GM19463 (cell line): ENCODE data around the gene SMAD3.
"Not testable (repeated sequence)": the region's sequence is repeated elsewhere in the genome, so short reads cannot be mapped to it uniquely, and the experiment has no call there.

Source experiments
- ATAC-seq: cut with Tn5 transposase; IDR thresholded peaks from one replicate; pipeline ENCODE4 v1.9.1; 2021; ENCODE audit warnings: mild to moderate bottlenecking, moderate library complexity; ENCODE audit not compliant: unreplicated experiment

Gene SMAD3

DNA sequence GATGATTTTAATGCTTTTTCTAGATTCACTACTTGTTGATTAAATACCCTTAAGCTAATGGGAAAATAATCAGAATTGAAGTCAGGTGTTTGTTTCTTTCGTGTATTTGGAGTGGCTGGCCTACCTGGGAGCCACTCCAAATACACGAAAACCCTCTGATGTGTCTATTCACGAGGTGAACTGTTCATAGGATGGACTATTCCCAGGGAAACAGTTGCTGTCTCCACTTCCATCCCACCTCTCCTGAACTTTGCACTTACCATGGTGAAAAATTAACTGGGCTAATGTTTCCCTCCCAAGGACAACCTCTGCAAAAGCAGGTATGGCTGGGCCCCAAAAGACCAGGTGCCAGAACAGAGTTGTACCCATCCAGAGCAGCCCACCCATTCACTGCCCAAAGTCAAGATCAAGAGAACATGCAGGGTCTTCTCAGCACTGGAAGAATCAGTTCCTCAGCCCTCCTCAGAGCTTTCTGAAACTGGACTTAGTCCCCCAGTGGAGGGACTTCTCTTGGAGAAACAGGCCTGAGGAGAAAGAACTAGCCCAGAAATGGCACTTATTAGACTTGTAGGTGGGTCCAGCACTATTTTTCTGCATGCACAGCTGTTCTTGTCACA, 2.9 kb upstream of the SMAD3 start:
- no peak for ATAC-seq

GRCh38 chr15:67063689-67064606, 1.5 kb upstream of the SMAD3 start:
- no peak for ATAC-seq

DNA sequence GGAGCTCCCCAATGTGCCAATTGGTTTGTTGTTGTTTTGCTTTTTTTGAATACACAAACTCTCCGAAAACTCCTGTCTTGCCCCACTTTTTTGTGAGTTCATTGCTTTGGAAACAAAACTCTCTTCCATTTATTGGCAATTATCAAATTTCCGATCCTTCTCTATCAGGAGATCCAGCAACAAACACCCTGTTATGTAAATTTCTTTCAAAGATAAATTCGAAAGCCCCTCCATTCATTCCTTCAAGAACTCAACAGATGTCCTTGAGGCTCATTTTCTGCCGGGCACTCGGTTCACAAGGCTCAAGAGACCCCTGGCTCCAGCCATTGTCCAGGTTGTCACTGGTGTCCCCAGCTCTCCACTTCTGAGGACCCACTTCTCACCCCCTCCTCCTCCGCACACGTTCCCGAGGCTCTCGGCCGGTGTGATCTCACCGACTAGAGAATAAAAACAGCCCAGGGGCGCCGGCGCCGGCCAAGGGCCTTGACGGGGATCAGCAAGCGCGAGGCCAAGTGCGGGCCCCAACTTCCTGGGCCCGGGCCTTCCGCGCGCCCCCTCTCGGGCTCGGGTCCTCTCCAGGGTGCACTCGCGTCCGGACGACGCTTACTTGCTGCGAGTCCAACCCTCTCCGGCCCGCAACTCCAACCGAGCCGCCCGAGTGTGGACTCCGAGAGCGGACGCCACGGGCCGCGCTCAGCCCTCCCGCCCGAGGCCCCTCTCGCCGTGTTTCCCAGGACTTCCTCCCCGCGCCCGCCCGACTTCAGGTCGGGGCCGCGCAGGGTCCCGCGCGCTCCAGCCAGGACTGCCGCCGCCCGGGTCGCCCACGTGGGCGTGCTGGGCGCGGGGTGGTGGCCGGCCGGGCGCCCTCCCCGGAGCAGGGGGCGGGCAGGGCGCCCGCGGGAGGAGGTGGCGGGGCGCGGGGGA, 533 bp upstream of the SMAD3 start:
- ATAC-seq = peak; percentile 21

DNA sequence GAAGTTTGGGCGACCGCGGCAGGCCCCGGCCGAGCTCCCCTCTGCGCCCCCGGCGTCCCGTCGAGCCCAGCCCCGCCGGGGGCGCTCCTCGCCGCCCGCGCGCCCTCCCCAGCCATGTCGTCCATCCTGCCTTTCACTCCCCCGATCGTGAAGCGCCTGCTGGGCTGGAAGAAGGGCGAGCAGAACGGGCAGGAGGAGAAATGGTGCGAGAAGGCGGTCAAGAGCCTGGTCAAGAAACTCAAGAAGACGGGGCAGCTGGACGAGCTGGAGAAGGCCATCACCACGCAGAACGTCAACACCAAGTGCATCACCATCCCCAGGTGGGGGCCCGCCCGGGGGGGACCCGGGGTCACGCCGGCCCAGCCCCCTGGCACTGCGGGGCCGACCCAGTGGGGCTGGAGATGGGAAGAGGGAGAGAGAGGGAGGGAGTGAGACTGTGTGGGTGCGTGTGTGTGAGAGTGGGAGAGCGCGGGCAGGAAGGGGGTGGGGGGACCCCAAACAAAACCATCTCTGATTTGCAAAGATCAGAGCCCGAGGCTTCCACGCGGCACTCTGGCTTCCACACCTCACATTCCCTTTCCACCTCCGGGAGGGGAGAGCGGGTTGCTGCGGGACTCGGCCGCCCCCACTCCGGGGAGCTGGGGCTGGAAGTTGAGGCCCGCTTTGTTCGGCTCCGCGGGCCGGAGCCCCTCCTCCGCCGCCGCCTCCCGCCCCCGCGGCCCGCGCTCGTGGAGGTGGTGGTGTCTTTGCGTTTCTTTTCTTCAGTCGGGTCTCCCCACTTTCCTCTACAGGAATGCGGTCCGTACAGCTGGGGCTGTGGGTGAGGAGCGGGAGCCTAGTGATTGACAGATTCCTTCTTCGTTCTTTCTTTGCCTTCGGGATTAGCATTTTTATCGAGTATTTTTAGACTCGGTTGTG, 898 bp downstream of the SMAD3 start:
- ATAC-seq = no peak

DNA sequence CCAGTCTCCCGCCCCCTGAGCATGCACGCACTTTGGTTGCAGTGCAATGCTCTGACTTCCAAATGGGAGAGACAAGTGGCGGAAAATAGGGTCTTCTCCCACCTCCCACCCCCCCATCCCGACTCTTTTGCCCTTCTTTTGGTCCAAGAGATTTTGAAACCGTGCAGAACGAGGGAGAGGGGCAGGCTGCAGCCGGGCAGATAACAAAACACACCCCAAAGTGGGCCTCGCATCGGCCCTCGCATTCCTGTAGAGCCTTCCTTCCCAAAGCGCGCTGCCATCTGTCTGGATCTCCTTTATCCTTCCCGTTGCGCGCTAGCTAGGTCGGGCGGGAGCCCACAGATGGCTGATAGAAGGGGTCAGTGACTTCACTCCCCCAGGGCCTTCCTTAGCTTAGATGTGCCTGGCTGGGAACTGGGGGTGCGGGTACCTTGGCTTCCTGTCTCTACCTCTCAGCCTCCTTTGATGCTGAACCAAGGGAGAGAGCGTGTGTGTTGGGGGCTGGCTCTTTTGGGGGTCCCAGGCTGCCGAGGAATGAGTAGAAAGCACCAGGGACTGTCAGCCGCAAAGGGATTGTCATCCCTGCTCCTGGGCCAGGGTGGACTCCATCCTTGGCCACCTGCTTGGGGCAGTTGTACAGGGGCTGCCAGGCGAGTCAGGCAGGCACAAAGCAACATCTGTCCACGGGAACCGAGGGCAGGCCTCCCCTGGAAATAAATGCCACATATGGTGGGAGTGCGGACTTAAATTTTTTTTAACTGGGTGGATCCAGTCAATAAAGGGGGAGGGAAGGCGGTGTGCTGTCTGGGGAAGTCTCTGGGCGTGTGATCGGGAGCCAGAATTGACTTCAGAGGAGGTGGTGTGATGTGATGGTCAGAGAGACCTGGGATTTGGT, 1.8 kb downstream of the SMAD3 start:
- ATAC-seq = no peak

GRCh38 chr15:67067930-67068551, 2.6 kb downstream of the SMAD3 start:
- ATAC-seq = no peak

DNA sequence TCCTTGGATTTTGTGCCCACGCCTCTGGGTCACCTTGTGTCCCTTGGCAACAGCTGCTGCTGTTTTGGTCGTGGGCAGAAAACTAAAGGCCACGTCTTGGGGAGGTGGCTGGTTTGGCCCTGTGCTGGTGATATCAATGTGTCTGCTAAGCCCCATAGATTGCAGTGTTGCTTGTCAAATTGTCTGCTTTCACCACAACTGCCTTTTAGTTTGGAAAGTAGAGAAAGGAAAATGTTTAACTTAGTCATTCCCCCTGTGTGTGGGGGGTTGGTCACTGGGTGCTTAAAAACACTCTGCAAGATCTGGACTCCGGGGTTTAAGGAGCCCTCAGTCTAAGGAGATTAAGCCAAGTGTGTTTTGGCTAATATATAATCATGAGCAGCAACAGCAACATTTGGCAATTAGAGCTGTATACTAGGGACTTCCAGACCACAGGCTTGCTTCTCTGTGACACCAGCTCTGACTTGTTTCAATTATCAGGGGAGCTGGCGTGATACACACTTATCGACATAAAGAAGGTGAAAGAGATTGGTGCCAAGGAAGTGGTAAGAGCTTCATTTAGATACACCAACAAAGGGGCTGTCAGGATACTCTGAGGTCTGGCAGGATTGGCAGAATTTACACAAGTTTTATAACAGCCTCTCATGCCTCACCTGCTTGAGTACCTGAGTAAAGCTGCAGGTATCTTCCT, 3.5 kb downstream of the SMAD3 start:
- no peak for ATAC-seq

DNA sequence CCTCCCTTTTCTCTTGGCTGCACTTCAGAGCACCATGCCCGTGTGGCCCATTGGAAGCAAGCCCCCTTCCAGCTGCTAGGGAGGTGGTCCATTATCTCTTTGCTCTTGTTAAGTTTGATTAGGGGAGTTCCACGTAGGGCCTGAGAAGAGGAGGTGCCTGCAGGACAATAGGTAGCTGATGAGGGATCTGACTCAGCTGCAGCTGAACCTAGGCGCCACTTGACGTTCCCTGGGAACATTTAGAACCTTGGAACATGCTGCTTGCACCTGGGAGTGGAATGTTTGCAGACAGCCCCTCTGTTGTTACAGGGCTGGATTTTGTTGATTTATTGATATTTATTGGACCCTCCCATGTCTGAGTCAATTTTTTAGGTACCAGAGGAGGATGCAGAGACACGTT, 4.7 kb downstream of the SMAD3 start:
- no peak for ATAC-seq

- no peak for ATAC-seq
These were observed 5.7 kb downstream of the SMAD3 start for GRCh38 chr15:67070892-67071664.

- no peak for ATAC-seq
These were observed 7.0 kb downstream of the SMAD3 start for GRCh38 chr15:67072442-67072841.

DNA sequence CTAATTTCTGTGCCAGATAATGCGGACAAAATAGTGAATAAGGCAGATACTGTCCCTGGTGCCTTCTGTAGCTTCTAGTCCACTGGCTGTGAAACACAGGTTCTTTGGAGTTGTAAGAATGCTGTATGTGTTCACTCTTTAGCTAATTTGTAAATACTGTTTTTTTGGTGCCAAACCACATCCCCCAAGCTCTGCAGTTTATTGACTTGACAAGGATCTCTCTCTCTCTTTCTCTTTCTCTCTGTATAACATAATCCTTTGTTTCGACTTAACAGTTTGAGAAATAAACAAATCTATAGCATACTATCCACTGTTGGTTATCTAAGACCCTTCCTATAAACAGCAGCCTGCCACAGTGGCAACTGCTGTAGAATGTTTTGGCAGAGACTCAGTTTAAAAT, 7.6 kb downstream of the SMAD3 start:
- no peak for ATAC-seq

GRCh38 chr15:67074886-67075229, 9.5 kb downstream of the SMAD3 start:
- ATAC-seq = no peak

DNA sequence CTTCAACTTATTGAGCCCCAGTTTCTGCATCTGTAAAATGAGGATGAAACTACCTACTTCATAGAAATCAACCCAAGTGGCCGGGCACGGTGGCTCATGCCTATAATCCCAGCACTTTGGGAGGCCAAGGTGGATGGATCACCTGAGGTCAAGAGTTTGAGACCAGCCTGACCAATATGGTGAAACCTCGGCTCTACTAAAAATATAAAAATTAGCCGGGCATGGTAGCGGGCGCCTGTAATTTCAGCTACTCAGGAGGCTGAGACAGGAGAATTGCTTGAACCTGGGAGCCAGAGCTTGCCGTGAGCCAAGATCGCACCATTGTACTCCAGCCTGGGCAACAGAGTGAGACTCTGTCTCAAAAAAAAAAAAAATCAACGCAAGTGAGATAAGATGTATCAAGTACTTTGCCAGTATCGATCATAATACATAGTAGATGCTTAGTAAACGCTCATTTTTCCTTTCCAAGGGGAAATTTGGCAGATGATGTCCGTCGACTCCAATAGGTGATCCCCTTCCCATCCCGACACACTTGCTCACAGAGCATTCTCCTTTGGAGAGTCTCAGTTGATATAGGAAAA, 10.2 kb downstream of the SMAD3 start:
- ATAC-seq = not testable (repeated sequence)

- ATAC-seq = peak; percentile 41
These were observed 10.9 kb downstream of the SMAD3 start for GRCh38 chr15:67076147-67076843.

GRCh38 chr15:67077641-67078215, 12.3 kb downstream of the SMAD3 start:
- no peak for ATAC-seq

- no peak for ATAC-seq
These were observed 14.0 kb downstream of the SMAD3 start for GRCh38 chr15:67079361-67079760.
